GM21423 (cell line): ENCODE results near the gene ATF5.

Experiments used
- ATAC-seq: cut with Tn5 transposase; IDR thresholded peaks from one replicate; pipeline ENCODE4 v1.9.1; 2021; ENCODE audit warnings: mild to moderate bottlenecking, moderate library complexity; ENCODE audit not compliant: unreplicated experiment

ATF5 gene, protein sequence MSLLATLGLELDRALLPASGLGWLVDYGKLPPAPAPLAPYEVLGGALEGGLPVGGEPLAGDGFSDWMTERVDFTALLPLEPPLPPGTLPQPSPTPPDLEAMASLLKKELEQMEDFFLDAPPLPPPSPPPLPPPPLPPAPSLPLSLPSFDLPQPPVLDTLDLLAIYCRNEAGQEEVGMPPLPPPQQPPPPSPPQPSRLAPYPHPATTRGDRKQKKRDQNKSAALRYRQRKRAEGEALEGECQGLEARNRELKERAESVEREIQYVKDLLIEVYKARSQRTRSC

DNA sequence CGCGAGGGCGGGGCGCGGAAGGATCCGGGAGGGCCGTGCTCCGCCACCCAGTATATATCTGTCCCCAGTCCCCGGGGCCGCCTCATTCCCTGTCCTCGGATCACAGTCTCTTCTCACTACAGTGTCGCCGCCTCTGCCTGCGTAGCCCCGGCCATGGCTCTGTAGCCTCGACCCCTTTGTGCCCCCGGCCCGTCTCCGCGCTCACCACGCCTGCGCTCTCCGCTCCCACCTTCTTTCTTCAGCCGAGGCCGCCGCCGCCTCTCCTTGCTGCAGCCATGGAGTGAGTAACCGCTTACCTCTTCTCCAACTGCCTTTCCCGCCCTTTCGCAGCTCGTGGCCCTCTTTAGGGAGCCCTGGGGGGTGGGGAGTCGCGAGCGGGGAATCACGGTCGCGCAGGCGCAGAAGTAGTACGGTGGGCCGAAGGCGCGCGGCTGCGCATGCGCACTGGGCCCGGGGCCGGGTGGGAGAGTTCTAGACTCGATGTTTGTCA, at the start of gene ATF5, which contains the start of gene NUP62:
TSS of gene ATF5 (plus strand) at position 85 of the 490 bp plus-strand sequence. CDS start 1,646 bp downstream, outside the sequence.
TSS of gene NUP62 (minus strand) at position 384 of the 490 bp plus-strand sequence. CDS start 19,697 bp downstream, outside the sequence.
- peak; percentile 44 for ATAC-seq

DNA sequence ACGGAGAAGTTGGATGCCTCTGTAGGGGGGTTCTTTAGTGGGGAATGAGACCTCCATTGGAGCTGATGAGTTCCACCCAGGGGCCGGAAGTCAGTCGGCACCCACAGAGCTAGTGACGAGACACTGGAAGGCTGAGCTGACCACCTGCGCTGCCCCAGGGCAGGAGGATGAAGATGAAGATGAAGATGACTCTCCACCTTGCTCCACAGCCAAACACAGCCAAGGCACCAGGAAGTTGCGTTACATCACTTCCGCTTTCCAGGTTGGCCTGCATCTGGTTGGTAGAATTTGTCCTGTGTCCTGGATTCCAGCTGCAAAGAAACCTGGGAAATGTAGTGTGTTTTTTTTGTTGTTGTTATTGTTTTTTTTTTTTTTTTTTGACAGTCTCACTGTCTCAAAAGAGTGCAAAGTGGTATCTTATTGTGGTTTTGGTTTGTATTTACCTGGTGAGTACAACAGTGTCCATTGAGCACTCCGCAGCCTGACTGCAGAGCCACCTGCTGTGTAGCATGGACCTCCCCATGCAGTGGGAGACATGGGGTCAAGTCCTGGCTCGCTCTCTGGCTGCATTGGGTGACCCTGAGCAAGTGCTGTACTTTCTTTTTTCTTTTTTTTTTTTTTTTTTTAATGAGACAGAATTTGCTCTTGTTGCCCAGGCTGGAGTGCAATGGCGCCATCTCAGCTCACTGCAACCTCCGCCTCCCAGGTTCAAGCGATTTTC, 49.6 kb upstream of the ATF5 start:
- ATAC-seq = no peak

DNA sequence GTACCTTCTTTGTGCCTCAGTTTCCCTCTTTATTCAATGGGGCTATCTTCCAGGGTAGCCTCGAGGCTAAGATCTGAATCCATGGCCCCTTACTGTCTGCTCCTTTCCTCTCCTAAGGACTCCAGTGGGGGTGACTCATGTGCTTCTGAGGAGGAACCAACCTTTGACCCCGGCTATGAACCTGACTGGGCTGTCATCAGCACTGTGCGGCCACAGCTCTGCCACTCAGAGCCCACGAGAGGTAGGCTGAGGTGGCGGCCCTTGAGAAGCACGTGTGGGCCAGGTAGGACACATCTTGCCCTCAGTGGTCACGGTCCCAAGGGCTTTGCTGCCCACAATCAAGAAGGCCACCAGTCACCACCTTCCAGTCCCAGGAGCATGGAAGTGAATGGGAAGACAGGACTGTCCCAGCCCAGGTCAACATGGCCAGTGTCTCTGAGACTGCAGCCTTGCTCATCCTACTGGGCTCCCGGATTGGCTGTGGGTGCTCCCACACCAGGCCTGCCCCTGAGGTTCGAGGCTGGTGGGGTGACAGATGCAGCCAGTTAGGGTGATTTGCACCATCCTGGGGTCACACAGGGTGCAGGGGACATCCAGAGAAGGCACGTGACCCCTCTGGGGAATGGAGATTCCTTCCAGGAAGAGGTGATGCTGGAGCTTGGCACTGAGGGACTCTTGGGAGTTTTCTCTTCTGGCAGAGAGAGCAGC, 48.7 kb upstream of the ATF5 start:
- no peak for ATAC-seq

DNA sequence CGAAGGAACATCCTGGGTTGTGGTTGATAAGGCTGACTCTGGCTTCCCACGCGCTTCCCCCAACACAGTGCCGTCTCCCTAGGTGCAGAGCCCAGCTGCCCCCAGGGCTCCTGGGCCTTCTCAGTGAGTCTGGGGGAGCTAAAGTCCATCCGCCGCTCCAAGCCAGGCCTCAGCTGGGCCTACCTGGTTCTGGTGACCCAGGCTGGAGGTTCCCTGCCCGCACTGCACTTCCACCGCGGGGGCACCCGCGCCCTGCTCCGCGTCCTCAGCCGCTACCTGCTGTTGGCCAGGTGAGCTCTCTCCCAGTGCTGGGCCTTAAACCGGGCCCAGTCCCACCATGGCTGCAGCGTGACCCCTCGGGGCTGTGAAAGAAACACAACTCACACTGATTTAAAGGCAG, 47.8 kb upstream of the ATF5 start:
- no peak for ATAC-seq

DNA sequence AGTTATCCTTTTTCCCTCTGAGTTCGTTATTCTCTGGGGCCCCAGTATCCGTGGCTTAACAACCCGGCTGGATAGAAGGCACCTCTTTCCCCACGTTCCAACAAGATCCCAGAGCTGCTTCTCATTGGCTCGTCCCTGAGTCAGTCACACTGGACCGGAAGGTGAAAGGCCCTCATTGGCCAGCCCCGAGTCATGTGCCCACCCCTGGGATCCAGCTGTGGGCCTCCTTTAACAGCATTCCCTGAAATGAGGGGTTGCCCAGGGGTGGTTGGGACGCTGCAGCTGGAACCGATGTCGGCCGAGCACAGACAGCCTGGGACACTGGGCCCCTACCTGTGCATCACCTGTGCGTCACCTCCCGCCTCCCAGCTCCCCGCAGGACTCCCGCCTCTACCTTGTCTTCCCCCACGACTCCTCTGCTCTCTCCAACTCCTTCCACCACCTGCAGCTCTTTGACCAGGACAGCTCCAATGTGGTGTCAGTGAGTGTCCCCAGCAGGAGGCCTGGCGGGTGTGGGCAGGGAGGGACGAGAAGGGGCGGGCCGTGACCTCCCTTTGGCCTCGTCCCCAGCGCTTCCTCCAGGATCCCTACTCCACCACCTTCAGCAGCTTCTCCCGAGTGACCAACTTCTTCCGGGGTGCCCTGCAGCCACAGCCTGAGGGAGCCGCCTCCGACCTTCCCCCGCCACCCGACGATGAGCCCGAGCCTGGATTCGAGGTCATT, 47.2 kb upstream of the ATF5 start:
- no peak for ATAC-seq

DNA sequence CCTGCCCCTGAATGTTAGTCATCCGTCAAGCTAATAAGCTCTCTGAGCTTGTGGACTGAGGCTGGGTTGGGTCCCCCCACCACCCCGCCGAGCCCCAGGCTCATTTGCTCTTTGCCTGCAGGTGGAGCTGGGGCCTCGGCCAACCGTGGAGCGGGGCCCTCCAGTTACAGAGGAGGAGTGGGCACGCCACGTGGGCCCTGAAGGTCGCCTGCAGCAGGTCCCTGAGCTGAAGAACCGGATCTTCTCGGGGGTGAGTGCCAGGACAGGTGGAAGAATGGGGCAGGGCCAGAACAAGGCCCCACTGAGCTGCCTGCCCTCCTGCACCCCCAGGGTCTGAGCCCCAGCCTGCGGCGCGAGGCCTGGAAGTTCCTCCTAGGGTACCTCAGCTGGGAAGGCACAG, 46.4 kb upstream of the ATF5 start:
- ATAC-seq = no peak

DNA sequence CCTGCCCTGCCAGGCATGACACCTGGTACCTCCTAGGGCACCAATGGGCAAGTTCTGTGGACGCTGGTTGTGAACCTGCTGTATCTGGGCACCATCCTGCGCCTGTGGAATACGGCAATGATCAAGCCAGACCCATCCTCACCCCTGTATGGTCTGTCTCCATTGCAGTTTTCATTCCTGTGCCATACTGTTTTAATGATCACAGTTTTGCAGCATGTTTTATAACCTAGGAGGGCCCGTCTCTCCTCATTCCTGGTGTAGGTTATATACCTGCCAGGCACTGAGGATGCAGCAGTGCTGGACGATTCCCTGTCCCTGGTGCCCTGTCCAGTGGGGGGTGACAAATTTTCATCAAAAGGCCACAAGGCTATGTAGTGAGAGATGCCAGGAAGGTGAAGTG, 45.9 kb upstream of the ATF5 start:
- no peak for ATAC-seq

DNA sequence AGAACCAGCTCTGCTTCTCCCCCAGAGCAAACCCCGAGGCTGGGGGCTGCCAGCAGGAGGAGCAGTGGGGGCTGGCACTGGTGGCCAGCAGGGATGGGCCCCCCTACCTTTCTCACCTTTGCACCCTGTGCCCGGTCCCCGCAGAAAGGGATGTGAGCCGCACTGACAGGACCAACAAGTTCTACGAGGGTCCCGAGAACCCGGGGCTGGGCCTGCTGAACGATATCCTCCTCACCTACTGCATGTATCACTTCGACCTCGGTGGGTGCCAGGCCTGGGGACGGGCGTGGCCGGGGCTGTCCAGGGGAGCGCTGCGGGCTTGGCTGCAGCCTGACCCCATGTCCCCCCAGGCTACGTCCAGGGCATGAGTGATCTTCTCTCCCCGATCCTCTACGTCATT, 44.9 kb upstream of the ATF5 start:
- ATAC-seq = no peak

DNA sequence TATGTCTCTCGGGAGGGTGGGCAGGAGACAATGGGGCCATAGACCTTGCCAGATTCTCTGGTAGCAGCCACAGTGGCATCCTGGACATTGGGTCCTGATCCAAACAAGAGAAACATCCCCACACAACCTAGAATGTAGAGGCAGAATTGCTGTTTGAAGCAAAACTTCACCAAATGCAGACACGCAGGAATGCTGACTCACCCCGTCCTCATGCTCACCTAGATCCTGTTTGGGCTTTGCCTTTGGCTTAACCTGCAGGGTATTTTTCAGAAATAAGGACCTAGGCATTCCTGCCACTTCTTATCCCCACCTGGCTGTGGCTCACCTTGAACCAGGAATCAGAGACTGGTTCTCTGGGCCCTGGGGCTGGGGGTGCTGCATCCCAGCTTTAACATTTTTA, 44.2 kb upstream of the ATF5 start:
- no peak for ATAC-seq

DNA sequence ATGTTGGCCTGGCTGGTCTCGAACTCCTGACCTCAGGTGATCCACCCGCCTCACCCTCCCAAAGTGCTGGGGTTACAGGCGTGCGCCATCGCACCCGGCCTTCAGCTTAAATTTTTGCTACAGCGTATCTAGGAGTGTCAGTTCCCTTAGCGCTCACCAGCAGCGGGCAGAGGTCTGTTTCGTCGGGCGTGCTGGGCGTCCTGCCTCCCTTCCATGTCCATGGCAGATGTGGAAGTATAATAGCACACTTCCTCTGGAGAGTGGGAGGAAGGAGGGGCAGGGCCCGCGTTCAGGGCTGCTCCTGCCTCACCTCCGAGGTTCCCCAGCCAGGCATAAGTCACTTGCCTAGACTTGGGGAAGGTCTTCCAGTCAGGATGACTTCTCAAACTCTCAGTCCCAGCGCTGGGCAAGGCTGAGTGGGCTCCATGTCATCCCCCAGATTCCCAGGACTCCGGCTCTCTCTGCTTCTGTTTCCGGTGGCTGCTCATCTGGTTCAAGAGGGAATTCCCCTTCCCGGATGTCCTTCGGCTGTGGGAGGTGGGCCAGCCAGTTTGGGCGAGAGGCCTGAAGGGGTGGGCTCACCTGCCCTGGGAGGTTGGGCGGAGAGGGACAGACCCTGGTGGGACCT, 41.9 kb upstream of the ATF5 start:
- no peak for ATAC-seq

DNA sequence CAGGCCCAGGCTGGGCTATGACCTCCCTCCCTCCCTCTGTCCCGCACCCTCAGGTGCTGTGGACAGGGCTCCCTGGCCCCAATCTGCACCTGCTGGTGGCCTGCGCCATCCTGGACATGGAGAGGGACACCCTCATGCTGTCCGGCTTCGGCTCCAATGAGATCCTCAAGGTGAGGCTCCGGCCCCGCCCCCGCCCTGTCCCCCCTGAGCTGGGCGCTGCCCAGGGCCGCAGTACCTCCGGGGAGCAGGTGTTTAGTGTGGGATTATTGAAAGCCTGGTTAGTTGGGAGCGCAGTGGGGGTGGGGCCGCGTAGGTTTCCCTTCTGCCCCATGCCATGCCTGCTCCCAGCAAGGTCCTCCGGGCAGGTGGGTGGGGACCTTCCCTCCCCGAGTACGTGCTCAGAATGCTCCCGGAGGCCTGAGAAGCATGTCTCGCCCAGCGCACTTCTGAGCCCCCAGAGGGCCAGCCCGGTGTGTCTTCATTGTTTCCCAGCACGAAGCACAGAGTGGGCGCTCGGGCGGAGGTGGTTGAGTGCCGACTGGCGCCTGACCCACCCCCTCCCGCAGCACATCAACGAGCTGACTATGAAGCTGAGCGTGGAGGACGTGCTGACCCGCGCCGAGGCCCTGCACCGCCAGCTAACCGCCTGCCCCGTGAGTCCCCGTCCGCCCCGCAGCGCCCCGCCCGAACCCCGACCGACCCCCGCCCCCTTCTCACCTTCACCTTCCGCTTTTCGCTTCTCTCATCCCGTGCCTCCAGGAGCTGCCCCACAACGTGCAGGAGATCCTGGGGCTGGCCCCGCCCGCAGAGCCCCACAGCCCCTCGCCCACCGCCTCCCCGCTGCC, 41.1 kb upstream of the ATF5 start:
- no peak for ATAC-seq

DNA sequence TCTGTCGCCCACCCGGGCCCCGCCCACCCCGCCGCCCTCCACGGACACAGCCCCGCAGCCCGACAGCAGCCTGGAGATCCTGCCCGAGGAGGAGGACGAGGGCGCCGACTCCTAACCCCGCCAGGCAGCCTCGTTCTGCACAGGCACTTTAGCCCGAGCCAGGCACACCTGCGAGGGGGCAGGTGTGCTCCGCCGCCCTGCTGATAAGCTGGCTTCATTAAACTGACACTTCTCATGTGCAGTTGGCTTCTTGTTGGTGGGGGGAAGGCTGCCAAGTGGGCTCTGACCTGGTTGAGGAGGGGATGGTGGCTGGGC, 40.5 kb upstream of the ATF5 start:
- no peak for ATAC-seq

DNA sequence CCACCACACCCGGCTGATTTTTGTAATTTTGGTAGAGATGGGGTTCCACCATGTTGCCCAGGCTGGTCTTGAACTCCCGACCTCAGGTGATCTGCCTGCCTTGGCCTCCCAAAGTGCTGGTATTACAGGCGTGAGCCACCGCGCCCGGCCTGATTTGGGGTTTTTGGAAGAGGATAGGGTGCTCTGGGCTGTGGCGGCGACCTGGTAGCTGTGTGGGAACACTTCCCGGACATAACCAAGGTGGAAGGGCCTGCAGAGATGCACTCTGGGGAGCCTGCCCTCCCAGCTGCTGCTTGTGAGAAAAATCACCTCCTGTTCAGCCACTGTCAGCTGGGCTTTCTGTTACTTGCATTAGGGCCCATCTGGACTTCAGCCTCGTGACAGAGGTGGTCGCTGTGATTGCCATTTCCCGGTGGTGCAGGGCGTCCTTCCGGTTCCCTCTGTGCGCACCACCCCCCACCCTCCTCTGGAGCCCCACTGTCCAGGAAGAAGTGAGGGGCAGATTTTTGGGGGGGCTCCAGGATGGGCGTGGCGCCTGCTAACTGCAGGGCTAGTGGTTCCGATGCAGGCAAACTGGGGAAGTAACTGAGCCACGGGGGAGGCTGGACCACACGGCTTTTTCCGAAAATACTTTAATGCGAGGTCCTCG, 39.8 kb upstream of the ATF5 start:
- no peak for ATAC-seq

DNA sequence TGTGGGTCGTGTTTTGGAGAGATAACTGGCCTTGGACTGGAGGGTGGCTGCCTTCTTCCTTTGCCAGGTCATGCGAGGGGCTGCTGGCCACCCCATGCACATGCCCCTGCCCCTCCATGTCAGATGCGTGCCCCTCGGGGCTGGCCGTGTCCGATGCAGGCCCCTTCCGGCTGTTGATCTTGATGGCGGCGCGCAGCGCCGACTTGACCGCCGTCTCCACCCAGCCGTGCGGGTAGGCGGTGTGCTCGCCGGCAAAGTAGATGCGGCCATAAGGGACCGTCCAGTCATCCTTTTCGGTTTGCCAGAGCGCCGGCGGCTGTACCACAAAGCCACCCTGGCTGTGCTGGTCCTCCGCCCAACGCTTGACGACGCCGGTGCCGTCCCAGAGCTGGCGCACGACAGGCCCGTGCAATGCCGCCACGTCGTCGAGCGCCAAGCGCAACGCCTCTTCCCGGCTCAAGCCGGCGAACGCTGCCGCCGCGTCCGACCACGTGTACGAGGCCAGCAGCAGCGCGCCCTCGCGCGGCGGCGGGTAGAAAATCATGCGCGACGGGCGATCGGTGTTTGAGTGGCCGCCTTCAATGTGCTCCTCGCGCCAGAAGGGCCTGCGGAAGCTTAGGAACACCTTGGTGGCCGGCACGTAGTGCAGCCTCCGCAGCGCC, 39.2 kb upstream of the ATF5 start:
- no peak for ATAC-seq

DNA sequence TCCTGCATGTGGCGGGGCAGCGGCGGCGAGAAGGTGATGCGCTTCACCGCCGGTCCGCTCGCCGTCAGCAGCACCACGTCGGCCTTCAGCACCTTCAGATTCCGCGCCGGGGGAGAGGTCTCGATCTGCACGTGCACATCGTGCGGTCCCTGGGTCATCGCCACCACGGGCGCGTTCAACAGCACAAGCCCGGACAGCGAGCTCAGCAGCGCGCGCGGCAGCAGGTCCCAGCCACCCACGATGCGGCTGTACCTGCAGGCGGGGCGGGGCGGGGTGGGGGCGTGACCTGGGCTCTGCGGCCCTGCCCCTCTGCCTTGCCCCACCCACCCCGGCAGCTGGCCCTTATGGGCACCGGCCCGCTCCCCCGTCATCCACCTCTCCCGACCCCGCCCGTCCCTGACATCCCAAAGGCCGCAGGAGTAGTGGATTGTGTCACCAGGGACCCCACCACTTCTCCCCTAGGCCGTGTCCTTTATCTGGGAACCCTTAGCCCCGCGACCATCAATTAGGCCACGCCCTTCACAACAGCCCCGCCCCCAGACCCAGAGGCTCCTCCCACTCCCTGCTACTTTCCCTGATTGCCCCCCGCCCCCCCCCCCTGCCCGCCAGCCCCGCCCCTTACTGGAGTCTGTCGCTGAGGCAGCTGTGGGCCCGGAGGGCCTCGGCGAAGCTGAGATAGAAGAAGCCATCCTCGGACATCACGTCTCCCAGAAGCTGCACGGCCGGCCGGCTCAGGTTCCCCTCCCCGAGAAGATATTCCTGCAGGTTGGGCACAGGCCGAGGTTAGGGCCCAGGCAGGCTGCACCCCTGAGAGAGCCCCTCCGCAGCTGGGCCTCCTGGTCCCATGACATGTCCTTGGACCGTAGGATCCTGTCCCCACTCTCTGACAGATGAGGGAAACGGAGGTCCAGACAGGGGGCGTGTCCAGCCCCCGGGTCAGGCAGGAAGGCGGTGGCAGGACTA, 38.4 kb upstream of the ATF5 start:
- no peak for ATAC-seq

DNA sequence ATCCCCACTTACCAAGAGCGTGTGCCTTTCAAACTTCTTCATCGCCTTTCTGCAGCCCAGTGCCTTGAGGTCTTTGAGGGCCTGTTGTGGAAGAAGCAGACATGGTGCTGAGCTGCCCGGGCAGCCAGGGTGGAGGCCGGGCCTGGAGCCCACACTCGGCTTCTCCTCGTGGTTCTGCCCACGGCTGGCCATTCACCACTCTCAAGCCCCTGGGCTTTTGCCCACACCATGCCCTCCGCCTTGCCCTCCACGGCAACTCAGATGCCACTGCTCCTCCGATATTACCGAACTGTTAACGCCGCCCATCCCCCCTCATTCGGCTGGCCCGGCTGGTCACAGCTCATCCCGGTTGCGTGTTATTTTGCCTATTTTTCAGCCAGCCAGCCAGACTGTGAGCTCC, 37.6 kb upstream of the ATF5 start:
- no peak for ATAC-seq

DNA sequence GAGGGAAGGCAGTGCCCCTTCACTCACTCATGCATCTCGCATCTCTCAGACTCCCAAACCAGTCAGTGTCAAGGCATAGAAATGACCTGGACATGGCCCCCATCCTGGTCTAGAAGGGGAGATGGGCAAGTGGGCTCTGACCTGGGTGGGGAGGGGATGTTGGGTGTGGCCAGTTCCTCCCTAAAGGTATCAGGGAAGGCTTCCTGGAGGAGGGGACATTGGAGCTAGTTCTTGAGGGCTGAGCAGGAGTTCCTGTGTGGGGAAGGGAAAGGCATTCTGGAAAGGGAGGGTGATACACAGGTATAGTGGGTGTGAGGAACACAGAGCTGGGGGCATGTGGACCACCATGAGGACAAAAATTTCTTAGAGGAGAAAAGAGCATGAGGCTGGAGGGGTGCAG, 36.3 kb upstream of the ATF5 start:
- ATAC-seq = no peak
